Measurements from ENCODE around the gene ADCYAP1R1. TPM values are rescaled to one million over a fixed set of nuclear protein-coding genes. Genes with fewer than 3 reads are reported as not detected.

ADCYAP1R1 gene
- total and polyA plus RNA-seq, 5 donors from 2014 or later, result not detected

- H3K27ac Mint-ChIP-seq, result no peak overlapping the region
- no peak overlapping the region for H3K4me3 Mint-ChIP-seq
- peaks cover 7% of the 10 kb centered on the region for H3K27me3 Mint-ChIP-seq
- H3K4me1 Mint-ChIP-seq, result no peaks in the 10 kb centered on the region
- no peak for ATAC-seq (ENCODE audit: low read depth in 2 of 2)
- no peaks in the 10 kb centered on the region for H3K36me3 ChIP-seq (ENCODE audit: control insufficient read depth, insufficient read depth, low read length)
- no peaks in the 10 kb centered on the region for H3K9me3 ChIP-seq (ENCODE audit: control insufficient read depth in 2 of 2, low read length in 2 of 2)
- H3K4me3 ChIP-seq (ENCODE audit: low read depth, low read length), result no peak overlapping the region
- no peak overlapping the region for H3K27ac ChIP-seq (ENCODE audit: insufficient read depth, low read length, poor library complexity, severe bottlenecking)
- DNase-seq, result no peak
- H3K36me3 Mint-ChIP-seq, result no peaks in the 10 kb centered on the region
- no peaks in the 10 kb centered on the region for H3K27me3 ChIP-seq (ENCODE audit: control insufficient read depth, insufficient read depth, low read length)
- no peaks in the 10 kb centered on the region for H3K4me1 ChIP-seq (ENCODE audit: control insufficient read depth, insufficient read depth, low read length, poor library complexity, severe bottlenecking)
- H3K9me3 Mint-ChIP-seq, result peaks cover 0 to 4% (median 0%) of the 10 kb centered on the region in 7 donors
Measured at GRCh38 chr7:31126976-31127375, 74.9 kb downstream of the ADCYAP1R1 start.

GRCh38 chr7:31129067-31129466 lies 77.0 kb downstream of the ADCYAP1R1 start:
- ATAC-seq (ENCODE audit: low read depth in 2 of 2) (no peak), DNase-seq (no peak)
- no peaks in the 10 kb centered on the region for H3K36me3 ChIP-seq (ENCODE audit: control insufficient read depth, insufficient read depth, low read length)
- Mint-ChIP-seq H3K27me3 (peaks cover 4% of the 10 kb centered on the region), H3K4me1 (no peaks in the 10 kb centered on the region), H3K27ac (no peak overlapping the region), H3K4me3 (no peak overlapping the region), H3K36me3 (no peaks in the 10 kb centered on the region), H3K9me3 (peaks cover 0 to 4% (median 0%) of the 10 kb centered on the region in 7 donors)
- H3K4me1 ChIP-seq (ENCODE audit: control insufficient read depth, insufficient read depth, low read length, poor library complexity, severe bottlenecking), result no peaks in the 10 kb centered on the region
- H3K27ac ChIP-seq (ENCODE audit: insufficient read depth, low read length, poor library complexity, severe bottlenecking), result no peak overlapping the region
- H3K27me3 ChIP-seq (ENCODE audit: control insufficient read depth, insufficient read depth, low read length), result no peaks in the 10 kb centered on the region
- H3K4me3 ChIP-seq (ENCODE audit: low read depth, low read length), result no peak overlapping the region
- H3K9me3 ChIP-seq (ENCODE audit: control insufficient read depth in 2 of 2, low read length in 2 of 2), result no peaks in the 10 kb centered on the region

- H3K27me3 Mint-ChIP-seq, result peaks cover 4% of the 10 kb centered on the region
- Histone ChIP-seq H3K27ac (ENCODE audit: insufficient read depth, low read length, poor library complexity, severe bottlenecking) (no peak overlapping the region), H3K27me3 (ENCODE audit: control insufficient read depth, insufficient read depth, low read length) (no peaks in the 10 kb centered on the region), H3K36me3 (ENCODE audit: control insufficient read depth, insufficient read depth, low read length) (no peaks in the 10 kb centered on the region), H3K4me1 (ENCODE audit: control insufficient read depth, insufficient read depth, low read length, poor library complexity, severe bottlenecking) (peaks cover 5% of the 10 kb centered on the region), H3K9me3 (ENCODE audit: control insufficient read depth in 2 of 2, low read length in 2 of 2) (no peaks in the 10 kb centered on the region), H3K4me3 (ENCODE audit: low read depth, low read length) (no peak overlapping the region)
- H3K36me3 Mint-ChIP-seq, result no peaks in the 10 kb centered on the region
- no peak overlapping the region for H3K27ac Mint-ChIP-seq
- ATAC-seq (ENCODE audit: low read depth in 2 of 2), result no peak
- H3K4me1 Mint-ChIP-seq, result peaks cover 0 to 4% (median 2%) of the 10 kb centered on the region in 4 donors
- H3K9me3 Mint-ChIP-seq, result peaks cover 0 to 2% (median 0%) of the 10 kb centered on the region in 7 donors
- DNase-seq, result no peak
- H3K4me3 Mint-ChIP-seq, result no peak overlapping the region
Measured at GRCh38 chr7:31133497-31133896, 81.4 kb downstream of the ADCYAP1R1 start.

GRCh38 chr7:31134246-31135188 lies 82.4 kb downstream of the ADCYAP1R1 start:
- no peak overlapping the region for H3K27ac Mint-ChIP-seq
- no peak overlapping the region for H3K4me3 Mint-ChIP-seq
- Histone ChIP-seq H3K27me3 (ENCODE audit: control insufficient read depth, insufficient read depth, low read length) (no peaks in the 10 kb centered on the region), H3K9me3 (ENCODE audit: control insufficient read depth in 2 of 2, low read length in 2 of 2) (no peaks in the 10 kb centered on the region), H3K4me3 (ENCODE audit: low read depth, low read length) (no peak overlapping the region), H3K27ac (ENCODE audit: insufficient read depth, low read length, poor library complexity, severe bottlenecking) (no peak overlapping the region), H3K4me1 (ENCODE audit: control insufficient read depth, insufficient read depth, low read length, poor library complexity, severe bottlenecking) (peaks cover 5% of the 10 kb centered on the region), H3K36me3 (ENCODE audit: control insufficient read depth, insufficient read depth, low read length) (no peaks in the 10 kb centered on the region)
- DNase-seq, result peak in 2 of 3 donors; percentile 28 to 57
- no peaks in the 10 kb centered on the region for H3K27me3 Mint-ChIP-seq
- H3K4me1 Mint-ChIP-seq, result peaks cover 0 to 4% (median 2%) of the 10 kb centered on the region in 4 donors
- no peaks in the 10 kb centered on the region for H3K36me3 Mint-ChIP-seq
- no peak for ATAC-seq (ENCODE audit: low read depth in 2 of 2)
- H3K9me3 Mint-ChIP-seq, result peaks cover 0 to 2% (median 0%) of the 10 kb centered on the region in 7 donors

- no peak for ATAC-seq (ENCODE audit: low read depth in 2 of 2)
- H3K27ac Mint-ChIP-seq, result no peak overlapping the region
- peaks cover 5% of the 10 kb centered on the region for H3K4me1 ChIP-seq (ENCODE audit: control insufficient read depth, insufficient read depth, low read length, poor library complexity, severe bottlenecking)
- no peaks in the 10 kb centered on the region for H3K9me3 ChIP-seq (ENCODE audit: control insufficient read depth in 2 of 2, low read length in 2 of 2)
- H3K4me1 Mint-ChIP-seq, result peaks cover 0 to 4% (median 2%) of the 10 kb centered on the region in 4 donors
- no peak overlapping the region for H3K4me3 ChIP-seq (ENCODE audit: low read depth, low read length)
- DNase-seq, result no peak
- H3K27me3 ChIP-seq (ENCODE audit: control insufficient read depth, insufficient read depth, low read length), result no peaks in the 10 kb centered on the region
- no peaks in the 10 kb centered on the region for H3K27me3 Mint-ChIP-seq
- H3K27ac ChIP-seq (ENCODE audit: insufficient read depth, low read length, poor library complexity, severe bottlenecking), result no peak overlapping the region
- H3K4me3 Mint-ChIP-seq, result no peak overlapping the region
- no peaks in the 10 kb centered on the region for H3K36me3 ChIP-seq (ENCODE audit: control insufficient read depth, insufficient read depth, low read length)
- H3K9me3 Mint-ChIP-seq, result peaks cover 0 to 3% (median 0%) of the 10 kb centered on the region in 7 donors
- no peaks in the 10 kb centered on the region for H3K36me3 Mint-ChIP-seq
Measured at GRCh38 chr7:31137234-31137633, 85.1 kb downstream of the ADCYAP1R1 start.

- no peak overlapping the region for H3K4me3 ChIP-seq (ENCODE audit: low read depth, low read length)
- H3K27ac ChIP-seq (ENCODE audit: insufficient read depth, low read length, poor library complexity, severe bottlenecking), result no peak overlapping the region
- H3K9me3 ChIP-seq (ENCODE audit: control insufficient read depth in 2 of 2, low read length in 2 of 2), result no peaks in the 10 kb centered on the region
- H3K4me3 Mint-ChIP-seq, result no peak overlapping the region
- no peaks in the 10 kb centered on the region for H3K4me1 ChIP-seq (ENCODE audit: control insufficient read depth, insufficient read depth, low read length, poor library complexity, severe bottlenecking)
- no peak for ATAC-seq (ENCODE audit: low read depth in 2 of 2)
- no peak overlapping the region for H3K27ac Mint-ChIP-seq
- H3K36me3 ChIP-seq (ENCODE audit: control insufficient read depth, insufficient read depth, low read length), result no peaks in the 10 kb centered on the region
- H3K9me3 Mint-ChIP-seq, result peaks cover 0 to 5% (median 2%) of the 10 kb centered on the region in 7 donors
- no peaks in the 10 kb centered on the region for H3K27me3 Mint-ChIP-seq
- no peak for DNase-seq
- no peaks in the 10 kb centered on the region for H3K27me3 ChIP-seq (ENCODE audit: control insufficient read depth, insufficient read depth, low read length)
- H3K4me1 Mint-ChIP-seq, result no peaks in the 10 kb centered on the region
- H3K36me3 Mint-ChIP-seq, result no peaks in the 10 kb centered on the region
Measured at GRCh38 chr7:31145339-31145738, 93.2 kb downstream of the ADCYAP1R1 start.

- Mint-ChIP-seq H3K4me1 (no peaks in the 10 kb centered on the region), H3K27me3 (no peaks in the 10 kb centered on the region), H3K4me3 (no peak overlapping the region), H3K36me3 (no peaks in the 10 kb centered on the region), H3K9me3 (peaks cover 0 to 4% (median 2%) of the 10 kb centered on the region in 7 donors), H3K27ac (no peak overlapping the region)
- Histone ChIP-seq H3K4me3 (ENCODE audit: low read depth, low read length) (no peak overlapping the region), H3K27ac (ENCODE audit: insufficient read depth, low read length, poor library complexity, severe bottlenecking) (no peak overlapping the region), H3K36me3 (ENCODE audit: control insufficient read depth, insufficient read depth, low read length) (no peaks in the 10 kb centered on the region), H3K4me1 (ENCODE audit: control insufficient read depth, insufficient read depth, low read length, poor library complexity, severe bottlenecking) (no peaks in the 10 kb centered on the region), H3K9me3 (ENCODE audit: control insufficient read depth in 2 of 2, low read length in 2 of 2) (no peaks in the 10 kb centered on the region), H3K27me3 (ENCODE audit: control insufficient read depth, insufficient read depth, low read length) (no peaks in the 10 kb centered on the region)
- no peak for DNase-seq
- no peak for ATAC-seq (ENCODE audit: low read depth in 2 of 2)
Measured at GRCh38 chr7:31146030-31146429, 93.9 kb downstream of the ADCYAP1R1 start.

- no peak for ATAC-seq (ENCODE audit: low read depth in 2 of 2)
- no peaks in the 10 kb centered on the region for H3K9me3 ChIP-seq (ENCODE audit: control insufficient read depth in 2 of 2, low read length in 2 of 2)
- no peaks in the 10 kb centered on the region for H3K27me3 ChIP-seq (ENCODE audit: control insufficient read depth, insufficient read depth, low read length)
- no peak overlapping the region for H3K27ac ChIP-seq (ENCODE audit: insufficient read depth, low read length, poor library complexity, severe bottlenecking)
- H3K9me3 Mint-ChIP-seq, result peaks cover 0 to 4% (median 2%) of the 10 kb centered on the region in 7 donors
- H3K4me3 ChIP-seq (ENCODE audit: low read depth, low read length), result no peak overlapping the region
- no peak for DNase-seq
- H3K4me1 Mint-ChIP-seq, result no peaks in the 10 kb centered on the region
- no peaks in the 10 kb centered on the region for H3K36me3 Mint-ChIP-seq
- H3K4me1 ChIP-seq (ENCODE audit: control insufficient read depth, insufficient read depth, low read length, poor library complexity, severe bottlenecking), result no peaks in the 10 kb centered on the region
- H3K27me3 Mint-ChIP-seq, result no peaks in the 10 kb centered on the region
- no peak overlapping the region for H3K27ac Mint-ChIP-seq
- no peaks in the 10 kb centered on the region for H3K36me3 ChIP-seq (ENCODE audit: control insufficient read depth, insufficient read depth, low read length)
- no peak overlapping the region for H3K4me3 Mint-ChIP-seq
Measured at GRCh38 chr7:31146538-31146937, 94.4 kb downstream of the ADCYAP1R1 start.
